Right ventricle myocardium inferior (tissue), 1 donor: ENCODE data around the gene OR52I2. TPM values are rescaled to one million over a fixed set of nuclear protein-coding genes. Genes with fewer than 3 reads are reported as not detected.

ENCODE experiments used
- ATAC-seq: fragments of 200-7000 bp; cut with Tn5 transposase; one replicate; pipeline ENCODE4 v1.9.1; 2020; ENCODE audit warnings: mild to moderate bottlenecking, moderate library complexity
- DNase-seq: peaks from one replicate; pipeline ENCODE4 v3.0.0; 2021; ENCODE audit errors: missing footprints
- intact Hi-C: fragments of 100-400 bp; cut with DNase I; formaldehyde crosslinking; loops from one replicate; pipeline ENCODE4 v1.11.0; 2022
- long read RNA-seq: library from polyadenylated mRNA; unstranded; transcript quantifications from one replicate; pipeline ENCODE4 v2.0.0, GENCODE V29; 2021
- total RNA-seq: library from RNA; stranded (reverse); fragmentation: NEBNext Ultra II Directional; extraction: Animal tissue kit (Norgen Biotek cat#: 25700); gene quantifications from one replicate; pipeline ENCODE4 v1.2.1, GENCODE V29; 2021
- donor health status: DM: no; HTN: yes; CAD: no; lungs with severe emphysema.

OR52I2 gene
- not detected for total RNA-seq
- long read RNA-seq, result 0 reads

DNA sequence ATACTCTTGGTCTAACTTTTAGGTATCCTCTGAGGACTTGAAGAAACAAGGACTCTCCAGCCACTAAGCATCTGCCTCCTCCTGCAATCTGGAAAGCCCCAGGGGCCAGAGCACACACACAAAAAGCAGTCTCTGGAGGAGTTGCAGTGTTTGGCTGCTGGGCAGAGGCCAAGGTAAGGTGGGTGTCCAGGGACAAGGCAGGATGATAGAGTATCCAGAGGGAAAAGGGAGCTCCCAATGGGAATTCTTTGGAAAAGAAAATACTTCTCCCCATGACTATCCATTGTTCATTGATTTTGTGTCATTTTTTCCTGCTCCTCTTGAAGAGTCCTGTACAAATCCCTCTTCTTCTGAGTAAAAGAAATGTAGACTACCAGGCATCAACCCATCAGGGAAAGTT lies at the start of gene OR52I2:
TSS of gene OR52I2 (plus strand) at position 301 of the 400 bp plus-strand sequence.
- no peak for ATAC-seq
- DNase-seq, result no peak
- intact Hi-C loops, result no loop called here

DNA sequence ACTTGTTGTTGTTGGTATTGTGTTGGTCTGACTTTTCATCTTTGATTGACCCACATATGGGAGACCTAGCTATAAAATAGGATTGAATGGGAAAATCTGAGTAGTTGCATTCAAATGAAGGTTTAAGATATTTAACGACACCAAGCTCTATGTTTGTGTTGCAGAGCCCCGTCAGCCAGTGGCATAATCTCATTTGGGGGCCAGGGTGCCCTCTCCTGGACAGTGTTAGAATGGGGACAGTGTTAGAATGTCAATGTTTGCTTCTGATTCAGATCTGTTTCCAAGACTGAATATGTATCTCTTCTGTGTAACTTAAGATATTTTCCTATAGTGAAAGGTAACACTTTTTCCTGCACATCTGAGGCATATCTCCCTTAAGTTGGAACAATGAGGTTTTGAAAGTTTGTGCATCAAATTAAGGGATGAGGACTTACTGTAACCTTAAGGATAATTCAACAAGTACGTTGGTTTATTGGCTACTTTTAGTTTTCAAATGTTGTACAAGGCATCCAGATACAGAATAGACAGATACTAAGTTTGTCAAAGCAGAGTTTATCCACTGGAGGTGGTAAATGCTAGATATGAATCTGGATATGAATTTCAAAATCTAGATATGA lies 41.8 kb upstream of the OR52I2 start:
- DNase-seq (peak; percentile 74), ATAC-seq (peak; percentile 54)
- intact Hi-C loops, result loop anchor here (1.0 kb wide), 1 partner anchor 354 kb away; no protein-coding TSS in a partner anchor

DNA sequence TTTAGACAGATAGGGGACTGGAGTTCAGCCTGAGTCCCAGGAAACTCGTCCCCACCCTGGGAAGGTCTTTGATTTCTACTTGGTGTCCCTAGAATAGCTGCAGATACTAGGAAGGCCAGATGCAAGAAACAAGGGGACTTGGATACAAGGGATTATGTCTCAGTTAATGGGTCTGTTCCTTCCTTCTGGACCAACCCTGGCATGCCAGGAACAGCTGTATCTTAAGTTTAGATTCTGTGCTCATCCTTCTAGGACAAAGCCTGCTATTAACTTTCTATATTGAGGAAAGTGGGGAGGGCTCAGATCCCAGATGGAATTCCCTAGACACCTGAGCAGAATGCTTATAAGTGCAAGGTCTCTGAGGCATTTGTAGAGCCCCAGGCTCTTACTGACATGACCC lies 40.5 kb upstream of the OR52I2 start:
- no peak for DNase-seq
- intact Hi-C loops, result no loop called here
- ATAC-seq, result no peak

DNA sequence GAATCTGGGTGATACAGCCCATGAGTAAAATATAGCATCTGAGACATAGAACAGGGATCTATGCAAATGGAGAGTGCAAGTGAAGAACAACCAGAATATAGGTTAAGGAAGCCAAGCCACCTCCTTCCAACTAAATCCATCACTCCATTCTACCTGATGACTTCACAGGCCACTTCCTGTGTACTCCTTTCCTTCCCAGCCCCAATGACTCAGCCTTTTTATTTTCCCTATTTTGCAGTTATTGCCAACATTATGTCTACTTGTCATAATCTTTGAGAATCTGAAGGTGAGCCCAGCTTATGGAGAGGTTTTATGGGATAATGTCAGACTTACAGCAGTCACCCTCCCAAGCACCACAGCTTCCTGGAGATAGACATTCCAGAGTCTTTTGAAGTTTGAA lies 38.0 kb upstream of the OR52I2 start:
- intact Hi-C loops, result no loop called here
- no peak for DNase-seq
- ATAC-seq, result no peak

DNA sequence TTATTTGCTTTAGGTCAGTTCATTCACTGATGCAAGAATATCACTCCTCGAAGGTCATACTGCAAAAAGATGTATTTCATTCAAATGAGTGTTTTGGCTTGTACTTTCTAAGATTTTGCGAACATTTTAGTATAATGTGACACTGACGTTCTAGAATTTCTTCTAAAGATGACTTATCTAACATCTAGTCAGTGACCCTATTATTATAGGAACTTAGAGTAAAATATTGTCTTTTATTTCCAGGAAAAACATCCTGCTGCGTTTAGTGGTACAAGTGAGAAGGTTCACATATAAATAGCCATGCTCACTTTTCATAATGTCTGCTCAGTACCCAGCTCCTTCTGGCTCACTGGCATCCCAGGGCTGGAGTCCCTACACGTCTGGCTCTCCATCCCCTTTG lies 36.7 kb upstream of the OR52I2 start, which contains the start of gene OR52M1:
TSS of gene OR52M1 (plus strand) at position 301 of the 400 bp plus-strand sequence. CDS start at position 301, 0 bp downstream.
- ATAC-seq (no peak), DNase-seq (no peak)
- intact Hi-C loops, result no loop called here

DNA sequence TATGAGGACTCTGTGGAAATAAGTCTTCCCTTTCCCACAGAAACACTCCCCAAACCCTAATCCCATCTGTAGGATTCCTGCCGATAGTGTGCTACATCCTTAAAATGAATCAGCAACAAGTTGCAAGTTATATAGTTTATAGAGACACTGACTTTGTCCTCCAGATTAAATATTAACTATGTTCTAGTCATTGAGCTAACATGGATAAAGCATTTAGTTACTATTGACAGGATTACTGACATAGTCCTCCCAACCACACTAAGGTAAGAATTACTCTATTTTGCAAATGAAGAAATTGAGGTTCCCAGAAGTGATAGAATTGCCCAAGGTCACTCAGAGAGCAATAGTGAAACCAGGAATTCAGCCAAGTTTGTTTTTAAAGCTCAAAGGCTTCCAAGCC lies 34.7 kb upstream of the OR52I2 start:
- no peak for DNase-seq
- ATAC-seq, result no peak
- intact Hi-C loops, result no loop called here

DNA sequence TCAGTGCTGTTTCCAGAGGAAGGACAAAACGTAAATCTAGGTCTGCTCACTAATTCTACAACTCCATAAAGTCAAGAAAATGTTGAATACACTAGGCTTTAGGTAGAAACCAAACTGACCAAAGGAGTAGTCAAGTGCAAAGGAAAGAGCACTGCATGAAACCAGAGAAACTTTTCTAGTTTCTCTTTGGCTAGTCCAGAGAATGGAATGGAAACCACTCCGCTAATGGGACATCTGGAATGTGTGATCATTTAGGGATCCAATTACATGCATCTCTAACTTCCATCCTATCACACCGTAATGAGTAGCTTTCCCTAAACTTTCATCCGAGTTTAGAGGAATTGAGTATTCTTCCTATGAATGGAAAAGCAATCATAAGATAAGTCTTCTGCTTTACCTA lies 34.1 kb upstream of the OR52I2 start:
- ATAC-seq (no peak), DNase-seq (no peak)
- intact Hi-C loops, result no loop called here

DNA sequence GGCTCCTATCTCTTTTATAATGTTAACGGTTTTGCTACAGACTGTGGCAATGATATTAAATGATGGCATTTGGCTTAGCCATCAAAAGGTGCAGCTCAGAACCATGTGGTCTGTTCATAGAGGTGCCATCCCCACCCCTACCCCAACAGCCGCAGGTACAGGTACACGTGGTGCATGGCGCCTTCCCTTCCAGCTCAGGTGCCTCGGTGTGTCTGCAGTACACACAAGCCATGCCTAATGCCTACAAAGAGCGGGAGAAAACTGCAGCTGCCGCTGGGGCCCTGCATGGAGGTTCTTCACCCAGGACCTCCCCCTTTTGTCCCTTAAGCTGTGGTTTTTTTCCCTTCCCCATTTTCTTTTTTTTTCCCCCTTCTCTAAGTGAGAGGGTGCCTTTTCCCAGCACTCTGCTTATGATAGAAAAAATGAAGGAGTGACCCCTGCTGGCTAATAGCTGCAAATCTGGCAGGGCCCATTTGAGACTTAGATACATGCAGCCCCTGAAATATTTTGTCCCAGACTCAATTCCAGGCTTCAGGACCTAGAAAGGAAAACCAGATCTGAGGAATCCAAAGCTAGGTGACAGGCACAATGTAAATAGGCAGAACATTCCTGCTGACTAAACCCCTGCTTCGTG lies 30.1 kb upstream of the OR52I2 start:
- intact Hi-C loops, result no loop called here
- DNase-seq (no peak), ATAC-seq (no peak)

DNA sequence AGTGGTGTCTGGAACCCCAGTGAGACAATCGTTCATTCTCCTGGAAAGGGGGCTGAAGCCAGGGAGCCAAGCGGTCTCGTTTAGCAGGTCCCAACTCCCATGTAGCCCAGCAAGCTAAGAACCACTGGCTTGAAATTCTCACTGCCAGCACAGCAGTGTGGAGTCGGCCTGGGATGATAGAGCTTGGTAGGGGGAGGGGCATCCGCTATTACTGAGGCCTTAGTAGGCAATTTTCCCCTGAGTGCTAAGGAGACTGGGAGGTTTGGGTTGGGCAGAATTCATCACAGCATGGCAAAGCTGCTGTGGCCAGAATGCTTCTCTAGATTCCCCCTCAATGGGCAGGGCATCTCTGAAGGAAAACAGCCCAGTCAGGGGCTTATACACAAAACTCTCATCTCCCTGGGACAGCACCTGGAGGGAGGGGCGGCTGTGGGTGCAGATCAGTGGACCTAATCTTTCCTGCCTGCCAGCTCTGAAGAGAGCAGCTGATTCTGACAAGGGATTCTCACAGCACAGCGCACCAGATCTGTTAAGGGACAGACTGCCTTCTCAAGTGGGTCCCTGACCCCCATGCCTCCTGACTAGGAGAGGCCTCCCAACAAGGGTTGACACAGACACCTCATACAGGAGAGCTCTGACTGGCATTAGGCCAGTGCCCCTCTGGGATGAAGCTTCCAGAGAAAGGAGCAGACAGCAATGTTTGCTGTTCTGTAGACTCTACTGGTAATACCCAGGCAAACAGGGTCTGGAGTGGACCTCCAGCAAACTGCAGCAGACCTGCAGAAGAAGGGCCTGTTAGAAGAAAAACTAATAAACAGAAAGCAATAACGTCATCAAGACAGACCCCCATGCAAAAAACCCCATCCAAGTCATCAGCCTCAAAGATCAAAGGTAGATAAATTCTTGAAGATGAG lies 21.8 kb upstream of the OR52I2 start:
- DNase-seq (no peak), ATAC-seq (no peak)
- intact Hi-C loops, result no loop called here

DNA sequence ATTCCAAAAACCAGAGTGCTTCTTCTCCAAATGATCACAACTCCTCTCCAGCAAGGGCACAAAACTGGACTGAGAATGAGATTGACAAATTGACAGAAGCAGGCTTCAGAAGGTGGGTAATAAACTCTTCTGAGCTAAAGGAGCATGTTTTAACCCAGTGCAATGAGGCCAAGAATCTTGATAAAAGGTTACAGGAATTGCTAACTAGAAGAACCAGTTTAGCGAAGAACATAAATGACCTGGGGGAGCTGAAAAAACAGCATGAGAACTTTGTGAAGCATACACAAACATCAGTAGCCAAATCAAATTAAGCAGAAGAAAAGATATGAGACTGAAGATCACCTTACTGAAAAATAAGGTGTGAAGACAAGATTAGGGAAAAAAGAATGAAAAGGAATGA lies 21.1 kb upstream of the OR52I2 start:
- DNase-seq, result no peak
- intact Hi-C loops, result no loop called here
- ATAC-seq, result no peak

DNA sequence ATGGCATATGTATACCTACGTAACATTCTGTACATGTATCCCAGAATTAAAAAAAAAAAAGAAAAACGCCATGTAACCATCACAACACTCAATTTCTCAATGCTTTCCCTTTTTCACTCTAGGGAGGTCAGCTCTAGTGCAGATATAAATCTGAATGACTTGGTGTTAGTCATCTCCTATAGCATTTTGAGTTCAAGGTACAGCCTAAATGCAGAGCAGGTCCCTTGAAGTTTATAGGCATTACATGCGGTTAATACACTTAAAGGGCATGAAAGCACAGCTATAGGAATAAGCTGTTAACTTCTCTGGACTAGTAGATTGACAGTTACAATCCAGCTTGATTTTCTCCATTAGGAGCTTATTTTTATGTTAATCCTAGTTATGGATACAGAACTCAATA lies 16.2 kb upstream of the OR52I2 start:
- ATAC-seq, result no peak
- intact Hi-C loops, result no loop called here

DNA sequence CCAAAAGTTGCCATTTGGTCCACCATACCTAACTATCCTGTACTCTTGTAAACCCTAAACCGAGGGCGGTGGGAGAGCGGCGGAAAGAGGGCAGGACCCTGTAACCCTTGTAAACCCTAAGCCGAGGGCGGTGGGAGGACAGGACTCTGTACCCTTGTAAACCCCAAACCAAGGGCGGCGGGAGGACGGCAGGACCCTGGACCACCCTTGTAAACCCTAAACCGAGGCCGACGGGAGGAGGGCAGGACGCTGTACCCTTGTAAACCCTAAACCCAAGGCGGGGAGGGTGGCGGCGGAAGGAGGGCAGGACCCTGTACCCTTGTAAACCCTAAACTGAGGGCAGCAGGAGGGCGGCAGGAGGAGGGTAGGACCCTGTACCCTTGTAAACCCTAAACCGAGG lies 12.5 kb upstream of the OR52I2 start:
- DNase-seq (no peak), ATAC-seq (no peak)
- intact Hi-C loops, result no loop called here

More for the DNA sequence above, 16.2 kb upstream of the OR52I2 start:
- DNase-seq, result no peak

DNA sequence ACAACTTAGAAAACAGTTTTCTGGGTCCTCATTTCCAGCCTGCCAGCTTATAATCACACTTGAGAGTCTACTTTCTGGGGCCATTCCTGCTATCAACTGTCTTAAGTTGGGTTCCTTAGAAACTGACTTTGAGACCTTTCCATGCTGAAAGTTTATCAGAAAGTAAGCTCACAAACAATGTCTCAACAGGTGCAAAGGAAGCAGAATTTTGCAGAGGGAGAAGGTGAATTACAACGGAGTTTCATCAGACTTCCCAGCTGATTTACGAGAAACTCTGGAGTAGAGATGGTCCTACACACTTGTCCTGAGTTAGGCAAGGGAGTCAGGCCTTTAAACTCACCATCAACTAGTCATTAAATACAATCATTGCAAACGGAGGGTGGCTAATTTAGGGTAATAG lies 4.7 kb upstream of the OR52I2 start:
- ATAC-seq, result no peak
- intact Hi-C loops, result no loop called here
- no peak for DNase-seq

DNA sequence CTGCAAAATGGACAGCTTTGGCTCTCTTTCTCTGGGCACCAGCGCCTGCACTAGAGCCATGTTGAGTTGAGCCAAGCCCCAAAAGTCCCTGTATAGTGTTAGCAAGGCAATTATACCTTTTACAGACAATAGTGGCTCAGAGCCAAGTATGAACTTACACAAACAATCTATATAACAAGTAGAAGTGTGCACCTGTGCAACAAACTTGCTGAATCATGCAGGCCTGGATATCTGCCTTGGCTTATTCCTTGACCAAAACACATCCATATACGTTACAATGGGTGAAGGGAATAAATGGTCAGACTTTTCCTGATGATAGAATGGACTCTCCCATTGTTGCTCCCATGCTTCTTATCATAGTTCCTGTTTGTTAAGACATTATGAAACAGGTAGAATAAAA lies 3.8 kb upstream of the OR52I2 start:
- no peak for DNase-seq
- intact Hi-C loops, result no loop called here
- no peak for ATAC-seq

DNA sequence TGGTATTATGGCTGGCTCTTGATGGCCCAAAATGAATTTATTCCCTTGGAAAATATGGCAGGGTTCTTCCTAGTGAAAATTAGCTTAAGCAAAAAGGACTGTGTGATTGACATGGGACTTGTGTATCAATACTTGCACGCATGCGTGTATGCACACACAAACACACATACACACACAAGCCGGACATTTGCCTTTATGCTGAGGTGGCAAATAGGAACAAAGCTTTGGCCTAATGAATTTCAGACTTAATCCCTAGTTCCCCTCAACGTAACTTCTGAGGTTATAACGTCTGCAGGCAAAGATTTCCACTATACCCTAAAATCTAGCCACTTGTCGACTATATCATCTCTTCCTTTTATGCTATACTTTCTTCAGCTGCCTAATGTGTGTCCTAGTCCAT lies 2.9 kb upstream of the OR52I2 start:
- no peak for ATAC-seq
- intact Hi-C loops, result no loop called here
- DNase-seq, result no peak

DNA sequence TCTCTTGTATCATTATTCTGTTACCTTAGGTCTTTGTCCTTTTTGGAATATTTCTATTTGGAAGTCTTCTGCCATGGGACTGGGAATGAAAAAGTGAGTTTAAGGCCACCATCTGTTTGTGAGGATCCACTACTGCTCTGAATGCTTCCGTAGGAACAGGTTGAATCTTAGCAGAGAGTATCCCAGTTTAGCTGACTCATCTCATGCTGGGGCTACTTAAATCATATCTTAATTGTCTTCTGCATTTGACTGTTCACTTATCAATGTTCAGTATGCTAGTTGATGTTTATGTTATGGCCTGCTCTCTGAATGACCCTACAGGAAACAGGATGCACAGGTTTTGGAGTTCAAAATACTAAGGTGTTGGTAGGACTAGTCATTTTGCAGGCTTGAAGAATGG lies 1.4 kb upstream of the OR52I2 start:
- ATAC-seq, result no peak
- intact Hi-C loops, result no loop called here

DNA sequence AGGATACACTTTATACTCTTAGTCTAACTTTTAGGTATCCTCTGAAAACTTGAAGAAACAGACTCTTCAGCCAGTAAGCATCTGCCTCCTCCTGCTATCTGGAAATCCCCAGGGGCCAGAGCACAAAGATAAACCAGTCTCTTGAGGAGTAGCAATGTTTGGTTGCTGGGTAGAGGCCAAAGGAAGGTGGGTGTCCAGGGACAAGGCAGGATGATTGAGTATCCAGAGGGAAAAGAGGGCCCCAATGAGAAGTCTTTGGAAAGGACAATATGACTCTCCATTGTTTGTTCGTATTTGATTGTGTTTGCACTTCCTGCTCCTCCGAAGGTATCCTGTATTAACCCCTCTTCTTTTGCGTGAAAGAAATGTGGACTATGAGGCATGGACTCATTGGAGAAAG lies 7.5 kb downstream of the OR52I2 start:
- no peak for ATAC-seq
- intact Hi-C loops, result no loop called here
- no peak for DNase-seq

More for the DNA sequence above, 1.4 kb upstream of the OR52I2 start:
- no peak for DNase-seq

DNA sequence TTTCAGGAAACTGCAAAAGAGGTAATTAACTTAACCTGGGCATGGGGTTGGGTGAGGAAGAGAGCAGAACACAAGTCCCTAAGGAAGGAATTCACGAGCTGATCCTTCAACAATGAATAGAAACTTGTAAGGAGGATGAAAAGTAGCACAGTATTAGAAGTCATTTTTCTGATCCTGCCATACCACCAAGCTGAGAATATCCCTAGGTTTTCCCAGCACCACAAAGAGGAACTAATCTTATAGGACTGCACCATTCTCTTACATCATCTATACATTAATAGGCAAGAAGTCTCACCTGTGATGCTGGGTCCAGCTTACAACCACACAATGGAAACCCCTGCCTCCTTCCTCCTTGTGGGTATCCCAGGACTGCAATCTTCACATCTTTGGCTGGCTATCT lies 12.2 kb downstream of the OR52I2 start, which contains the start of gene OR52I1:
TSS of gene OR52I1 (plus strand) at position 301 of the 400 bp plus-strand sequence. CDS start at position 301, 0 bp downstream.
- DNase-seq (no peak), ATAC-seq (no peak)
- intact Hi-C loops, result no loop called here

DNA sequence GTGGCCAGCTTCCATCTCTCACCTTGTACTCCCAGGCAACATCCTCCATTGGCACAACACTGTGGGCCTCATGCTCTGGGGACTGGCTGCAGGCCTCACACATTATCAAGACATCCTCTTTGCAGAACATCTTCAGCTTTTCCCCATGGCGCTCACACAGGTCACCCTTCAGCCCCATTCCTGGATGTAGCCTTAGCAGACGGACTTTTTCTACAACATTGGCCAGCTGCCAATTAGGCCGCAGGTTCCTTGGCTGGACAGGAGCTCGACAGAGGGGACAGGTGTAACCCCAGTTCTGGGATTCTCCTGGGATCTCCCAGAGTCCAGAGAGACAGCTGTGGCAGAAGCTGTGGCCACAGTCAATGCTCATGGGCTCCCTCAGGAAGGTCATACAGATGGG lies 23.5 kb downstream of the OR52I2 start:
- DNase-seq, result no peak
- ATAC-seq, result no peak
- intact Hi-C loops, result no loop called here
